ENCODE measurements around the gene EFNA1.

EFNA1 gene

DNA sequence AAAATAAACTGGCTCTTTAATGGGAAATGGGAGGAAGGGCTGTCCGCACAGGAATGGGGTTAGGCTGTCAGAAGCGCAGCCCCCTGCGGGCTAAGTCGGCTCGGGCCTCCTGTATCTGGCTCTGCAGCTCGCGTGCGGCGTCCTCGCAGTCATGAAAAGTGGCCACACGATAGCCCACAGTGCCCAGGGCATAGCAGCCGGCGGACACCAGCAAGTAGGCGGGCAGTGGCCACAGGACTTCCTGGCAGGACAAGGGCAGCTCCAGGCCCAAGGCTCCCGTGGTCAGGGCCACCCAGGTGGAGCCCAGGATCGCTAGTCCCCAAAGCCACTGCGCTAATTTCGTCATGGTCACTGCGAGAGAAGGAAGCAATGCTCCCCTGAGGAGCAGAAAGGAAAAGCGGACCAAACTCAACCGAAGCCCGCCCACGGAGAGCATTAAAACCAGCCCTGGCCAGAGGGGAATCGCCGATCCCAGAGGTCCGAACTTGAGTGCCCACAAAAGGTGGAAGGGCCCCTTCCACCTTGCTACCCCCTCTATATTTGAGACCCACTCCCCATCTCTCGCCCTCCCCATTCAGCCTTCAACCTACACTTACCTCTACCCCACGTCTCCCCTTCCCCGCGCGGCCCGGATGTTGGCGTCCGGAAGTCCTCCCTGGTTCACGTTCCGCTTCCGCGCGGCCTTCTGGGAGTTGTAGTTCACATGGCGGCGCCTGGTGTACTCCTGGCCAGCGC lies 12.4 kb downstream of the EFNA1 start, which contains the start of gene DPM3 (continued):
- TF ChIP-seq SP2 (tag by site-specific recombination; IDR thresholded peaks at IDR 0.05), result peak; percentile 91
- TF ChIP-seq, protein P1, sequence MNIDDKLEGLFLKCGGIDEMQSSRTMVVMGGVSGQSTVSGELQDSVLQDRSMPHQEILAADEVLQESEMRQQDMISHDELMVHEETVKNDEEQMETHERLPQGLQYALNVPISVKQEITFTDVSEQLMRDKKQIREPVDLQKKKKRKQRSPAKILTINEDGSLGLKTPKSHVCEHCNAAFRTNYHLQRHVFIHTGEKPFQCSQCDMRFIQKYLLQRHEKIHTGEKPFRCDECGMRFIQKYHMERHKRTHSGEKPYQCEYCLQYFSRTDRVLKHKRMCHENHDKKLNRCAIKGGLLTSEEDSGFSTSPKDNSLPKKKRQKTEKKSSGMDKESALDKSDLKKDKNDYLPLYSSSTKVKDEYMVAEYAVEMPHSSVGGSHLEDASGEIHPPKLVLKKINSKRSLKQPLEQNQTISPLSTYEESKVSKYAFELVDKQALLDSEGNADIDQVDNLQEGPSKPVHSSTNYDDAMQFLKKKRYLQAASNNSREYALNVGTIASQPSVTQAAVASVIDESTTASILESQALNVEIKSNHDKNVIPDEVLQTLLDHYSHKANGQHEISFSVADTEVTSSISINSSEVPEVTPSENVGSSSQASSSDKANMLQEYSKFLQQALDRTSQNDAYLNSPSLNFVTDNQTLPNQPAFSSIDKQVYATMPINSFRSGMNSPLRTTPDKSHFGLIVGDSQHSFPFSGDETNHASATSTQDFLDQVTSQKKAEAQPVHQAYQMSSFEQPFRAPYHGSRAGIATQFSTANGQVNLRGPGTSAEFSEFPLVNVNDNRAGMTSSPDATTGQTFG (tag by site-specific recombination; IDR thresholded peaks at IDR 0.05; ENCODE audit: borderline replicate concordance), result no peak
- TF ChIP-seq, protein P2, sequence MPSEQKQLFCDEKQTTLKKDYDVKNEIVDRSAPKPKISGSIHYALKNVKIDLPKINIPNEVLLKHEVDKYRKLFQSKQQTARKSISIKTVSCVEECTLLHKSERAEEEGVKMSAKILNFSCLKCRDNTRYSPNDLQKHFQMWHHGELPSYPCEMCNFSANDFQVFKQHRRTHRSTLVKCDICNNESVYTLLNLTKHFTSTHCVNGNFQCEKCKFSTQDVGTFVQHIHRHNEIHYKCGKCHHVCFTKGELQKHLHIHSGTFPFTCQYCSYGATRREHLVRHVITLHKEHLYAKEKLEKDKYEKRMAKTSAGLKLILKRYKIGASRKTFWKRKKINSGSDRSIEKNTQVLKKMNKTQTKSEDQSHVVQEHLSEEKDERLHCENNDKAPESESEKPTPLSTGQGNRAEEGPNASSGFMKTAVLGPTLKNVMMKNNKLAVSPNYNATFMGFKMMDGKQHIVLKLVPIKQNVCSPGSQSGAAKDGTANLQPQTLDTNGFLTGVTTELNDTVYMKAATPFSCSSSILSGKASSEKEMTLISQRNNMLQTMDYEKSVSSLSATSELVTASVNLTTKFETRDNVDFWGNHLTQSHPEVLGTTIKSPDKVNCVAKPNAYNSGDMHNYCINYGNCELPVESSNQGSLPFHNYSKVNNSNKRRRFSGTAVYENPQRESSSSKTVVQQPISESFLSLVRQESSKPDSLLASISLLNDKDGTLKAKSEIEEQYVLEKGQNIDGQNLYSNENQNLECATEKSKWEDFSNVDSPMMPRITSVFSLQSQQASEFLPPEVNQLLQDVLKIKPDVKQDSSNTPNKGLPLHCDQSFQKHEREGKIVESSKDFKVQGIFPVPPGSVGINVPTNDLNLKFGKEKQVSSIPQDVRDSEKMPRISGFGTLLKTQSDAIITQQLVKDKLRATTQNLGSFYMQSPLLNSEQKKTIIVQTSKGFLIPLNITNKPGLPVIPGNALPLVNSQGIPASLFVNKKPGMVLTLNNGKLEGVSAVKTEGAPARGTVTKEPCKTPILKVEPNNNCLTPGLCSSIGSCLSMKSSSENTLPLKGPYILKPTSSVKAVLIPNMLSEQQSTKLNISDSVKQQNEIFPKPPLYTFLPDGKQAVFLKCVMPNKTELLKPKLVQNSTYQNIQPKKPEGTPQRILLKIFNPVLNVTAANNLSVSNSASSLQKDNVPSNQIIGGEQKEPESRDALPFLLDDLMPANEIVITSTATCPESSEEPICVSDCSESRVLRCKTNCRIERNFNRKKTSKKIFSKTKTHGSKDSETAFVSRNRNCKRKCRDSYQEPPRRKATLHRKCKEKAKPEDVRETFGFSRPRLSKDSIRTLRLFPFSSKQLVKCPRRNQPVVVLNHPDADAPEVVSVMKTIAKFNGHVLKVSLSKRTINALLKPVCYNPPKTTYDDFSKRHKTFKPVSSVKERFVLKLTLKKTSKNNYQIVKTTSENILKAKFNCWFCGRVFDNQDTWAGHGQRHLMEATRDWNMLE (tag by site-specific recombination; conservative IDR thresholded peaks at IDR 0.05; ENCODE audit: low read depth), result peak; percentile 98
- peak; percentile 63; the same call in 1 of the 2 replicates for TF ChIP-seq ZNF366 (tag by site-specific recombination; conservative IDR thresholded peaks at IDR 0.05)
- TF ChIP-seq, protein P3, sequence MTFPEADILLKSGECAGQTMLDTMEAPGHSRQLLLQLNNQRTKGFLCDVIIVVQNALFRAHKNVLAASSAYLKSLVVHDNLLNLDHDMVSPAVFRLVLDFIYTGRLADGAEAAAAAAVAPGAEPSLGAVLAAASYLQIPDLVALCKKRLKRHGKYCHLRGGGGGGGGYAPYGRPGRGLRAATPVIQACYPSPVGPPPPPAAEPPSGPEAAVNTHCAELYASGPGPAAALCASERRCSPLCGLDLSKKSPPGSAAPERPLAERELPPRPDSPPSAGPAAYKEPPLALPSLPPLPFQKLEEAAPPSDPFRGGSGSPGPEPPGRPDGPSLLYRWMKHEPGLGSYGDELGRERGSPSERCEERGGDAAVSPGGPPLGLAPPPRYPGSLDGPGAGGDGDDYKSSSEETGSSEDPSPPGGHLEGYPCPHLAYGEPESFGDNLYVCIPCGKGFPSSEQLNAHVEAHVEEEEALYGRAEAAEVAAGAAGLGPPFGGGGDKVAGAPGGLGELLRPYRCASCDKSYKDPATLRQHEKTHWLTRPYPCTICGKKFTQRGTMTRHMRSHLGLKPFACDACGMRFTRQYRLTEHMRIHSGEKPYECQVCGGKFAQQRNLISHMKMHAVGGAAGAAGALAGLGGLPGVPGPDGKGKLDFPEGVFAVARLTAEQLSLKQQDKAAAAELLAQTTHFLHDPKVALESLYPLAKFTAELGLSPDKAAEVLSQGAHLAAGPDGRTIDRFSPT (tag by site-specific recombination; IDR thresholded peaks at IDR 0.05), result 0 out of 2 replicates have a peak, but pooled peaks have one; percentile 50
- no peak for TF ChIP-seq ZNF202 (tag by site-specific recombination; IDR thresholded peaks at IDR 0.05; ENCODE audit: borderline replicate concordance)
- peak; percentile 80 for TF ChIP-seq SP7 (tag by site-specific recombination; IDR thresholded peaks at IDR 0.05)
- TF ChIP-seq EGR2 (tag by site-specific recombination; IDR thresholded peaks at IDR 0.05; ENCODE audit: low read depth), result peak; percentile 89
- TF ChIP-seq ZBTB48 (tag by site-specific recombination; IDR thresholded peaks at IDR 0.05), result peak; percentile 55; the same call in 1 of the 2 replicates
- TF ChIP-seq, protein P4, sequence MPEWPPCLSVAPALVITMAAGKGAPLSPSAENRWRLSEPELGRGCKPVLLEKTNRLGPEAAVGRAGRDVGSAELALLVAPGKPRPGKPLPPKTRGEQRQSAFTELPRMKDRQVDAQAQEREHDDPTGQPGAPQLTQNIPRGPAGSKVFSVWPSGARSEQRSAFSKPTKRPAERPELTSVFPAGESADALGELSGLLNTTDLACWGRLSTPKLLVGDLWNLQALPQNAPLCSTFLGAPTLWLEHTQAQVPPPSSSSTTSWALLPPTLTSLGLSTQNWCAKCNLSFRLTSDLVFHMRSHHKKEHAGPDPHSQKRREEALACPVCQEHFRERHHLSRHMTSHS (tag by site-specific recombination; IDR thresholded peaks at IDR 0.05), result no peak
- peak; percentile 70; the same call in 1 of the 2 replicates for TF ChIP-seq ZBTB20 (tag by site-specific recombination; IDR thresholded peaks at IDR 0.05)
- TF ChIP-seq ZNF501 (tag by site-specific recombination; IDR thresholded peaks at IDR 0.05), result peak; percentile 79
- TF ChIP-seq ZNF610 (tag by site-specific recombination; IDR thresholded peaks at IDR 0.05; ENCODE audit: borderline replicate concordance), result 0 out of 2 replicates have a peak, but pooled peaks have one; percentile 58
- TF ChIP-seq, protein P5, sequence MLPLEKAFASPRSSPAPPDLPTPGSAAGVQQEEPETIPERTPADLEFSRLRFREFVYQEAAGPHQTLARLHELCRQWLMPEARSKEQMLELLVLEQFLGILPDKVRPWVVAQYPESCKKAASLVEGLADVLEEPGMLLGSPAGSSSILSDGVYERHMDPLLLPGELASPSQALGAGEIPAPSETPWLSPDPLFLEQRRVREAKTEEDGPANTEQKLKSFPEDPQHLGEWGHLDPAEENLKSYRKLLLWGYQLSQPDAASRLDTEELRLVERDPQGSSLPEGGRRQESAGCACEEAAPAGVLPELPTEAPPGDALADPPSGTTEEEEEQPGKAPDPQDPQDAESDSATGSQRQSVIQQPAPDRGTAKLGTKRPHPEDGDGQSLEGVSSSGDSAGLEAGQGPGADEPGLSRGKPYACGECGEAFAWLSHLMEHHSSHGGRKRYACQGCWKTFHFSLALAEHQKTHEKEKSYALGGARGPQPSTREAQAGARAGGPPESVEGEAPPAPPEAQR (tag by site-specific recombination; IDR thresholded peaks at IDR 0.05), result no peak
- TF ChIP-seq YY2 (tag by site-specific recombination; IDR thresholded peaks at IDR 0.05), result 0 out of 2 replicates have a peak, but pooled peaks have one; percentile 52
- peak; percentile 18; the same call in 1 of the 2 replicates for TF ChIP-seq ZNF10 (tag by site-specific recombination; IDR thresholded peaks at IDR 0.05)
- TF ChIP-seq ZNF354C (tag by site-specific recombination; IDR thresholded peaks at IDR 0.05; ENCODE audit: borderline replicate concordance, low read depth), result no peak
- peak; percentile 81; the same call in 1 of the 2 replicates for TF ChIP-seq ZBTB1 (tag by site-specific recombination; IDR thresholded peaks at IDR 0.05)
- TF ChIP-seq ZNF341 (tag by site-specific recombination; IDR thresholded peaks at IDR 0.05; ENCODE audit: low read depth), result peak; percentile 92

All from HEK293 (cell line).